ENCODE measurements around the gene OTOS. TPM values are rescaled to one million over a fixed set of nuclear protein-coding genes. Genes with fewer than 3 reads are reported as not detected.
A peak's percentile ranks its signal among the peaks of the same experiment; 100 is the strongest.

The OTOS gene
- total RNA-seq, 1 donor, result not detected

- Histone ChIP-seq H3K4me2 (ENCODE audit: insufficient read depth, low read length) (no peak overlapping the region), H3K27ac (ENCODE audit: low read depth, low read length) (no peak overlapping the region), H4K20me1 (ENCODE audit: insufficient read depth, low read length) (no peaks in the 10 kb centered on the region), H3K79me2 (ENCODE audit: insufficient read depth, low read length) (no peaks in the 10 kb centered on the region), H3K4me1 (ENCODE audit: insufficient read depth, low read length) (no peaks in the 10 kb centered on the region), H3K36me3 (ENCODE audit: insufficient read depth, low read length) (no peaks in the 10 kb centered on the region), H3K27me3 (ENCODE audit: insufficient read depth, low read length) (peaks cover 16% of the 10 kb centered on the region), H3K9me3 (ENCODE audit: low read depth, low read length) (no peaks in the 10 kb centered on the region), H3K4me3 (ENCODE audit: insufficient read depth, low read length) (no peak overlapping the region), H2AFZ (ENCODE audit: low read length) (no peak overlapping the region)
- DNase-seq (ENCODE audit: insufficient read length, low spot score, missing footprints), result no peak
- no peak for TF ChIP-seq CTCF (IDR thresholded peaks at IDR 0.05; ENCODE audit: extremely low read depth, low read depth, low read length)
Measured at GRCh38 chr2:240145461-240145860, 5.0 kb upstream of the OTOS start.

DNA sequence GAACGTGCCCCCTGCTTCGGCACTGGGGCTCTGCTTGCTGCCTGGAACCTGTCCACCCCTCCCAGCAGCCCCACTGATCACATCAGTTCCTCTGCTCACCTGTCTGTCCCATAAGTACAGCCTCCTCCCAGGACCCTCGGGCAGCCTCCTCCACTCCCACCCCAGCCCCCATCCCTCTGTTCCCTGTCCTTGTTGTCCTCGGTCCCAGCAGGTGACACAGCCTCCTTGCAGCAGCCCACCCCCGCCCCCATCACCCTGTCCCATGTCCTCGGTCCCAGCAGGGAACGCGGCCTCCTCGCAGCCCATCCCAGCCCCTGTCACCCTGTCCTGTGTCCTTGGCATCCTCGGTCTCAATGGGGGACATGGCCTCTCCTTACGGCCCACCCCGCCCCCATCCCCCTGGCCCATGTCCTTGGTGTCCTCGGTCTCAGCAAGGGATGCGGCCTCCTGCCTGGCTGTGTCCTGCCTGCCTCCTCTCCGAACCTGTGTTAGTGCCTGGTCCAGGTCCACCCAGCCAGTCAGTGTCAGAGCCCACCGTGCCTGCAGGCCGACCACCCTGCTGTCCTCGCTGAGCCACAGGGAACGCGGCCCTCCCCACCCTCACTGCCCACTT is 4.3 kb upstream of the OTOS start:
- Histone ChIP-seq H3K27me3 (ENCODE audit: insufficient read depth, low read length) (peaks cover 18% of the 10 kb centered on the region), H4K20me1 (ENCODE audit: insufficient read depth, low read length) (no peaks in the 10 kb centered on the region), H3K4me3 (ENCODE audit: insufficient read depth, low read length) (no peak overlapping the region), H3K4me2 (ENCODE audit: insufficient read depth, low read length) (no peak overlapping the region), H3K4me1 (ENCODE audit: insufficient read depth, low read length) (no peaks in the 10 kb centered on the region), H3K36me3 (ENCODE audit: insufficient read depth, low read length) (no peaks in the 10 kb centered on the region), H3K79me2 (ENCODE audit: insufficient read depth, low read length) (no peaks in the 10 kb centered on the region), H3K9me3 (ENCODE audit: low read depth, low read length) (no peaks in the 10 kb centered on the region), H3K27ac (ENCODE audit: low read depth, low read length) (no peak overlapping the region), H2AFZ (ENCODE audit: low read length) (no peak overlapping the region)
- TF ChIP-seq CTCF (IDR thresholded peaks at IDR 0.05; ENCODE audit: extremely low read depth, low read depth, low read length), result no peak
- DNase-seq (ENCODE audit: insufficient read length, low spot score, missing footprints), result no peak

DNA sequence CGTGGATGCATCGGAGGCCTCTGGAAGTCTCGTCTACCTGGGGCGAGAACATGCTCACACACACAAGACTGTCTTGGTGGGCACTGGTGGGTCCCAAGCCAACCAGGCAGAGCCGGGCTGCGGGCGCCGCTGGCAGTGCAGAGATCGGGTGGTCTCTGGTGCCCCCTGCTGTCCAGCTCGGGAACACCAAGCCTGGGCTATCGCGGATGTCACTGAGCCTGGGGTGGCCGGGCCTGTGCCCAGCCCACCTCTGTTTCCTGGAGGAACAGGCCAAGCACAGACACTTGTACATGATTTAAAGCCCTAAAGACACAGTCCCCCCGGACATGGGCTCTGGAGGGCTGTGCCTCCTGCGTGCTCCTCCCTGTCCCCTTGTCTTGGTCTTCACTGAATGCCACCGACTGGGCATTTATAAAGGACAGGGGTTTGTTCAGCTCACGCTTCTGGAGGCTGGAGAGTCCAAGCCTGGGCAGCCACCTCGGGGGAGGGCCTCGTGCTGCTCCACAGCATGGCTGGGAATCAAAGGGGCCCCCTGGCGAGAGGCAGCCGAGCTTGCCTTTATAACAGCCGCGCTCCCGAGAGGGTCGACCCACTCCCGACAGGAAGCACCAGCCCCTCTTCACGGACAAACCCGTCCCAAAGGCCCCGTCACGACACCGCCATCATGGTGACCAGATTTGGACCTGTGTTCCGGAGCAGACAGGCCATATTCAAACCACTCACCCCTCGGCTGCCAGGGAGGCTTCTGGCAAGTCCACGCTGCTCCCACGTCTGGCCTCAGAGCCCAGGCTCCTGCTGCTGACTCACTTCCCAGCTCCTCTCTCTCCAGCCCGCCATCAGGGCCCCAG is 3.6 kb upstream of the OTOS start:
- Histone ChIP-seq H3K27me3 (ENCODE audit: insufficient read depth, low read length) (peaks cover 18% of the 10 kb centered on the region), H3K4me2 (ENCODE audit: insufficient read depth, low read length) (peak overlapping the region; percentile 23), H3K4me3 (ENCODE audit: insufficient read depth, low read length) (no peak overlapping the region), H3K27ac (ENCODE audit: low read depth, low read length) (no peak overlapping the region), H2AFZ (ENCODE audit: low read length) (peak overlapping the region; percentile 72), H3K79me2 (ENCODE audit: insufficient read depth, low read length) (no peaks in the 10 kb centered on the region), H3K9me3 (ENCODE audit: low read depth, low read length) (no peaks in the 10 kb centered on the region), H3K36me3 (ENCODE audit: insufficient read depth, low read length) (no peaks in the 10 kb centered on the region), H4K20me1 (ENCODE audit: insufficient read depth, low read length) (no peaks in the 10 kb centered on the region), H3K4me1 (ENCODE audit: insufficient read depth, low read length) (no peaks in the 10 kb centered on the region)
- DNase-seq (ENCODE audit: insufficient read length, low spot score, missing footprints), result peak; percentile 98
- peak; percentile 81 for TF ChIP-seq CTCF (IDR thresholded peaks at IDR 0.05; ENCODE audit: extremely low read depth, low read depth, low read length)

DNA sequence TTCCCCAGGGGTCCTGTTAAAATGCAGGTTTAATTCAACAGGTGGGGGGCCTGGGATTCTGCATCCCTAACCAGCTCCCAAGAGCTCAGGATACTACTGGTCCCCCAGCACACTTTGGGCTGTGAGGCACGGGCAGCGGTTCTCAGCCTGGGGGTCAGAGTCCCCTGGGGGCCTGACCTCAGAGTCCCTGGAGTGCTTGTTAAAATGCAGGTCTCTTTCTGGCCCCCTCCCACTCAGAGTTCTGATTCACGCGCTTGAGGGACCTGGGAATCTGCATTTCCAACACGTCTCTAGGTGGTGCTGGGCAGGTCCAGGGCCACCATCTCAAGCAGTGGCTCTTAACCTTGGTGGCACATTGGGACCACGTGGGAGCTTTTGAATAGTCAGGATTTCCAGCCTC is 2.8 kb upstream of the OTOS start:
- no peaks in the 10 kb centered on the region for H3K79me2 ChIP-seq (ENCODE audit: insufficient read depth, low read length)
- TF ChIP-seq CTCF (IDR thresholded peaks at IDR 0.05; ENCODE audit: extremely low read depth, low read depth, low read length), result no peak
- H3K4me3 ChIP-seq (ENCODE audit: insufficient read depth, low read length), result no peak overlapping the region
- H3K36me3 ChIP-seq (ENCODE audit: insufficient read depth, low read length), result no peaks in the 10 kb centered on the region
- no peaks in the 10 kb centered on the region for H3K4me1 ChIP-seq (ENCODE audit: insufficient read depth, low read length)
- H3K4me2 ChIP-seq (ENCODE audit: insufficient read depth, low read length), result no peak overlapping the region
- H3K27ac ChIP-seq (ENCODE audit: low read depth, low read length), result no peak overlapping the region
- no peaks in the 10 kb centered on the region for H4K20me1 ChIP-seq (ENCODE audit: insufficient read depth, low read length)
- no peak for DNase-seq (ENCODE audit: insufficient read length, low spot score, missing footprints)
- H2AFZ ChIP-seq (ENCODE audit: low read length), result no peak overlapping the region
- peaks cover 18% of the 10 kb centered on the region for H3K27me3 ChIP-seq (ENCODE audit: insufficient read depth, low read length)
- no peaks in the 10 kb centered on the region for H3K9me3 ChIP-seq (ENCODE audit: low read depth, low read length)
